ENCODE data around the gene WNT3.

DNA sequence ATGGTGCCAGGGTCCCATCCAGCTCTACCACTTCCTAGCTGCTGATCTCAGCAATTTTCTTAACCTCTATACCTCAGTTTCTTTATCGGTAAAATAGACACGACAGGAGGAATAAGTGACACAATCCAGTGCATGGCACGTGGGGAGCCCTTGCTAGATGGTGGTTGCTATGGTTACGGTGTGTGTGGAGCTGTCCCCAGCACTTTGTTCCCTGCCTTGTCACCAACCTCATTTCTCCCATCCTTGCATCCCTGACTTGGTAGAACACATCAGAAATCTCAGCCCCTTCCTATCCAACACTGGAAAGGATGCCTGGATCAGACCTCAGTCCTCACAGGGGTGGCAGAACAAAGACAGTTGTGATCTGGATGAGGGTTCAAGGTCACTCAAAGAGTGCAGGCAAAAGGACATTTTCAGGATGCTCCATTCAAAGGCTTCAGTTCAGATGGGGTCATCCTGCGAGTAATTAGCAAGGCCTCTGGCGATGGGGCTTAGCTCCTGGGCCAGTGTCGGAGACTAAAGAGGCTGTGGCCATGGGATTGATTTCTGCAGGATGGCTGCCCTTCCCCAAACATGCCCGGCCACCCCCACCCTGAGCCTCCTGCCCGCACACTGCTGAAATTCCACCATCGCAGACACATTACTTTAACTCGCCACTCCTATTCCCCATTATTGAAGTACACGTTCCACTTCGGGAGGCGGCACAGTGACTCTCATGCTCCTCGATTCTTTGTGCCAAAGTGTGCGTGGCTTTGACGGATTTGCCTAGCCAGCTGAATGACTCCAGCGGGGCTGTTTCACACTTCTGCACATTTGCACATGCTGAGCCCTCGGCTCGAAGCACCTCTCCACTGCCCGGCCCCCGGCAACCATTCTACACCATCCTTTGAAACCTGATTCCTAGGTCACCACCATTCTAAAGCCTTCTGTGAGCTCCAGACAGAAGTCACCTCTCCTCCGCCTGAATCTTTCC, 40.3 kb downstream of the WNT3 start:
- TF ChIP-seq, protein P1, sequence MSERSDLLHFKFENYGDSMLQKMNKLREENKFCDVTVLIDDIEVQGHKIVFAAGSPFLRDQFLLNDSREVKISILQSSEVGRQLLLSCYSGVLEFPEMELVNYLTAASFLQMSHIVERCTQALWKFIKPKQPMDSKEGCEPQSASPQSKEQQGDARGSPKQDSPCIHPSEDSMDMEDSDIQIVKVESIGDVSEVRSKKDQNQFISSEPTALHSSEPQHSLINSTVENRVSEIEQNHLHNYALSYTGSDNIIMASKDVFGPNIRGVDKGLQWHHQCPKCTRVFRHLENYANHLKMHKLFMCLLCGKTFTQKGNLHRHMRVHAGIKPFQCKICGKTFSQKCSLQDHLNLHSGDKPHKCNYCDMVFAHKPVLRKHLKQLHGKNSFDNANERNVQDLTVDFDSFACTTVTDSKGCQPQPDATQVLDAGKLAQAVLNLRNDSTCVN (tag by site-specific recombination; optimal IDR thresholded peaks at IDR 0.05): no peak
- TF ChIP-seq, protein P2, sequence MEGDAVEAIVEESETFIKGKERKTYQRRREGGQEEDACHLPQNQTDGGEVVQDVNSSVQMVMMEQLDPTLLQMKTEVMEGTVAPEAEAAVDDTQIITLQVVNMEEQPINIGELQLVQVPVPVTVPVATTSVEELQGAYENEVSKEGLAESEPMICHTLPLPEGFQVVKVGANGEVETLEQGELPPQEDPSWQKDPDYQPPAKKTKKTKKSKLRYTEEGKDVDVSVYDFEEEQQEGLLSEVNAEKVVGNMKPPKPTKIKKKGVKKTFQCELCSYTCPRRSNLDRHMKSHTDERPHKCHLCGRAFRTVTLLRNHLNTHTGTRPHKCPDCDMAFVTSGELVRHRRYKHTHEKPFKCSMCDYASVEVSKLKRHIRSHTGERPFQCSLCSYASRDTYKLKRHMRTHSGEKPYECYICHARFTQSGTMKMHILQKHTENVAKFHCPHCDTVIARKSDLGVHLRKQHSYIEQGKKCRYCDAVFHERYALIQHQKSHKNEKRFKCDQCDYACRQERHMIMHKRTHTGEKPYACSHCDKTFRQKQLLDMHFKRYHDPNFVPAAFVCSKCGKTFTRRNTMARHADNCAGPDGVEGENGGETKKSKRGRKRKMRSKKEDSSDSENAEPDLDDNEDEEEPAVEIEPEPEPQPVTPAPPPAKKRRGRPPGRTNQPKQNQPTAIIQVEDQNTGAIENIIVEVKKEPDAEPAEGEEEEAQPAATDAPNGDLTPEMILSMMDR (tag by site-specific recombination; IDR thresholded peaks at IDR 0.05): no peak
- TF ChIP-seq ZNF529 (tag by site-specific recombination; IDR thresholded peaks at IDR 0.05; ENCODE audit: insufficient replicate concordance) (no peak), ZNF660 (tag by site-specific recombination; IDR thresholded peaks at IDR 0.05) (no peak), GLI4 (tag by site-specific recombination; IDR thresholded peaks at IDR 0.05) (no peak), ZNF449 (tag by site-specific recombination; IDR thresholded peaks at IDR 0.05) (no peak), SETDB1 (IDR thresholded peaks at IDR 0.05; ENCODE audit: insufficient read length, low read length) (no peak), ZBTB7A (tag by site-specific recombination; IDR thresholded peaks at IDR 0.05; ENCODE audit: low read depth) (no peak), ZNF311 (tag by site-specific recombination; IDR thresholded peaks at IDR 0.05; ENCODE audit: borderline replicate concordance) (no peak)
- TF ChIP-seq, protein P3, sequence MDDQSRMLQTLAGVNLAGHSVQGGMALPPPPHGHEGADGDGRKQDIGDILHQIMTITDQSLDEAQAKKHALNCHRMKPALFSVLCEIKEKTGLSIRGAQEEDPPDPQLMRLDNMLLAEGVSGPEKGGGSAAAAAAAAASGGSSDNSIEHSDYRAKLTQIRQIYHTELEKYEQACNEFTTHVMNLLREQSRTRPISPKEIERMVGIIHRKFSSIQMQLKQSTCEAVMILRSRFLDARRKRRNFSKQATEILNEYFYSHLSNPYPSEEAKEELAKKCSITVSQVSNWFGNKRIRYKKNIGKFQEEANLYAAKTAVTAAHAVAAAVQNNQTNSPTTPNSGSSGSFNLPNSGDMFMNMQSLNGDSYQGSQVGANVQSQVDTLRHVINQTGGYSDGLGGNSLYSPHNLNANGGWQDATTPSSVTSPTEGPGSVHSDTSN (CRISPR knock-in tag; IDR thresholded peaks at IDR 0.05): no peak
